Mesenchymal stem cell (in vitro differentiated cells and primary cell): ENCODE data around the gene SEC14L2.

Experiments used
- DNase-seq: peaks from one replicate; pipeline ENCODE4 v3.0.0-alpha.2; 2013
- H2AFZ ChIP-seq: one replicate; pipeline ENCODE4 v1.6.1; 2013; ENCODE audit warnings: low read depth, mild to moderate bottlenecking, control low read depth, inconsistent platforms, low read length, moderate library complexity
- H2AK5ac ChIP-seq: 2 replicates; pipeline ENCODE4 v1.6.1; 2013; ENCODE audit warnings: low read length, moderate library complexity, mild to moderate bottlenecking, inconsistent platforms; ENCODE audit not compliant: severe bottlenecking
- H2BK120ac ChIP-seq: one replicate; pipeline ENCODE4 v1.6.1; 2013; ENCODE audit warnings: low read depth, mild to moderate bottlenecking, inconsistent platforms, low read length, moderate library complexity
- H2BK12ac ChIP-seq, 2 experiments: one replicate each; pipeline ENCODE4 v1.6.1; 2013; ENCODE audit warnings: inconsistent platforms in 2 of 2, low read length in 2 of 2, mild to moderate bottlenecking in 2 of 2, moderate library complexity in 2 of 2, control low read depth in 1 of 2
- H2BK15ac ChIP-seq: one replicate; pipeline ENCODE4 v1.6.1; 2013; ENCODE audit warnings: mild to moderate bottlenecking, low read depth, inconsistent platforms; ENCODE audit not compliant: poor library complexity, severe bottlenecking
- H2BK5ac ChIP-seq: 2 replicates; pipeline ENCODE4 v1.6.1; 2013; ENCODE audit warnings: low read depth, mild to moderate bottlenecking, low read length, control low read depth, inconsistent platforms; ENCODE audit not compliant: poor library complexity, severe bottlenecking
- H3K14ac ChIP-seq, 2 experiments: one replicate each; pipeline ENCODE4 v1.6.1; 2013; ENCODE audit warnings: inconsistent platforms in 2 of 2, low read length in 2 of 2, control low read depth in 1 of 2, mild to moderate bottlenecking in 1 of 2, moderate library complexity in 1 of 2
- H3K18ac ChIP-seq, 2 experiments: one replicate each; pipeline ENCODE4 v1.6.1; 2013; ENCODE audit warnings: inconsistent platforms in 2 of 2, low read length in 2 of 2, control low read depth in 1 of 2, low read depth in 1 of 2, mild to moderate bottlenecking in 1 of 2
- H3K23ac ChIP-seq, 2 experiments: one replicate each; pipeline ENCODE4 v1.6.1; 2013; ENCODE audit warnings: inconsistent platforms in 2 of 2, low read length in 2 of 2, mild to moderate bottlenecking in 2 of 2, moderate library complexity in 2 of 2, control low read depth in 1 of 2
- H3K27ac ChIP-seq: 2 replicates; pipeline ENCODE4 v1.5.1; 2013; ENCODE audit warnings: mild to moderate bottlenecking, moderate library complexity, low read length, control low read depth, inconsistent platforms; ENCODE audit not compliant: poor library complexity, severe bottlenecking
- H3K27me3 ChIP-seq, 2 experiments: 2 replicates each; pipeline versions ENCODE4 v1.6.1 to v1.7.0; 2013; ENCODE audit warnings: low read length in 2 of 2, mild to moderate bottlenecking in 2 of 2, moderate library complexity in 2 of 2, control low read depth in 1 of 2, inconsistent platforms in 1 of 2; ENCODE audit not compliant: control insufficient read depth in 1 of 2, insufficient read depth in 1 of 2
- H3K36me3 ChIP-seq, 2 experiments: 2 replicates each; pipeline versions ENCODE4 v1.6.1 to v1.7.0; 2013; ENCODE audit warnings: low read length in 2 of 2, control low read depth in 1 of 2, inconsistent platforms in 1 of 2, low read depth in 1 of 2, mild to moderate bottlenecking in 1 of 2; ENCODE audit not compliant: insufficient read depth in 2 of 2, control insufficient read depth in 1 of 2
- H3K4ac ChIP-seq, 2 experiments: one replicate each; pipeline ENCODE4 v1.6.1; 2013; ENCODE audit warnings: inconsistent platforms in 2 of 2, low read length in 2 of 2, mild to moderate bottlenecking in 2 of 2, moderate library complexity in 2 of 2, control low read depth in 1 of 2, low read depth in 1 of 2
- H3K4me1 ChIP-seq: 2 replicates; pipeline ENCODE4 v1.6.1; 2013; ENCODE audit warnings: low read depth, low read length, control low read depth; ENCODE audit not compliant: control insufficient read depth, insufficient read depth
- H3K4me2 ChIP-seq: 2 replicates; pipeline ENCODE4 v1.6.1; 2013; ENCODE audit warnings: low read length, mild to moderate bottlenecking, inconsistent platforms; ENCODE audit not compliant: poor library complexity, severe bottlenecking
- H3K4me3 ChIP-seq, 2 experiments: 2 replicates each; pipeline versions ENCODE4 v1.5.1 to v1.7.0; 2013; ENCODE audit warnings: low read length in 2 of 2, mild to moderate bottlenecking in 2 of 2, control low read depth in 1 of 2, low read depth in 1 of 2; ENCODE audit not compliant: insufficient read depth in 1 of 2
- H3K79me1 ChIP-seq: replicated peaks from 2 replicates; pipeline ENCODE4 v1.6.1; 2013; ENCODE audit warnings: mild to moderate bottlenecking, control low read depth, low read length, inconsistent platforms; ENCODE audit not compliant: poor library complexity, severe bottlenecking
- H3K9ac ChIP-seq: 2 replicates; pipeline ENCODE4 v1.7.0; 2013; ENCODE audit warnings: mild to moderate bottlenecking, low read length, moderate library complexity
- H3K9me3 ChIP-seq: 2 replicates; pipeline ENCODE4 v1.7.0; 2013; ENCODE audit warnings: mild to moderate bottlenecking, low read length; ENCODE audit not compliant: control insufficient read depth
- H4K8ac ChIP-seq: one replicate; pipeline ENCODE4 v1.6.1; 2013; ENCODE audit warnings: inconsistent platforms, mild to moderate bottlenecking, low read length, moderate library complexity
- H4K91ac ChIP-seq: one replicate; pipeline ENCODE4 v1.6.1; 2013; ENCODE audit warnings: mild to moderate bottlenecking, low read length, inconsistent platforms
- WGBS: methylation state at CpG from one replicate; pipeline ENCODE4 v1.1.7; 2013; ENCODE audit warnings: mixed read lengths; 5-methylcytosine and 5-hydroxymethylcytosine counted together

SEC14L2 gene

DNA sequence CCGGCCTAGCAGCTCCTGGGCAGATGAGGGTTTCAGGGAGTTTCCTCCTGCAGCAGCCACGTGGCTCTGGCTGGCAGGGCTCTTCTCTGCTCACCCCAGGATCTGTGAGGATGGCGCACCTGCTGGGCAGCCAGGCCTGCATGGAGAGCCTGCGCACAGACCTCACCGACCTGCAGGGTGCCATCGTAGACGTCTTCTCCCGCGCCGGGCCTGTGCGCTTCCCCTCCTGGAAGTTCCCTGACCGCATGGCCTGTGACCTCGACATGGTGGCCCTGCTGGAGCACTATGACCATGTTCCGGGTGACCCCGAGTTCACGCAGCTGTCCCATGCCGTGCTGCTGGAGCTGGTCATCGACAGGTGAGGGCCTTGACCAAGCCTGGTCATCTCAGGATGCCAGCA, 30.9 kb upstream of the SEC14L2 start:
- H3K9me3 ChIP-seq: no peaks in the 10 kb centered on the region
- H4K8ac ChIP-seq: no peak overlapping the region
- no peak for DNase-seq
- no peak overlapping the region for H2BK120ac ChIP-seq
- no peak overlapping the region for H2BK15ac ChIP-seq
- peaks cover 0 to 13% of the 10 kb centered on the region in 2 experiments for H3K36me3 ChIP-seq
- H3K18ac ChIP-seq: no peak overlapping the region
- H2AFZ ChIP-seq: no peak overlapping the region
- H3K4me2 ChIP-seq: no peak overlapping the region
- WGBS: 94% methylated on average over 18 of the region's 18 CpGs
- no peak overlapping the region for H3K23ac ChIP-seq
- H4K91ac ChIP-seq: no peak overlapping the region
- H3K4ac ChIP-seq: no peak overlapping the region
- no peak overlapping the region for H3K4me3 ChIP-seq
- no peak overlapping the region for H3K9ac ChIP-seq
- no peak overlapping the region for H2AK5ac ChIP-seq
- H2BK5ac ChIP-seq: no peak overlapping the region
- H3K27ac ChIP-seq: no peak overlapping the region
- H3K14ac ChIP-seq: no peak overlapping the region
- no peak overlapping the region for H2BK12ac ChIP-seq
- no peaks in the 10 kb centered on the region for H3K79me1 ChIP-seq
- H3K4me1 ChIP-seq: peaks cover 16% of the 10 kb centered on the region
- peaks cover 0 to 9% of the 10 kb centered on the region in 2 experiments for H3K27me3 ChIP-seq

DNA sequence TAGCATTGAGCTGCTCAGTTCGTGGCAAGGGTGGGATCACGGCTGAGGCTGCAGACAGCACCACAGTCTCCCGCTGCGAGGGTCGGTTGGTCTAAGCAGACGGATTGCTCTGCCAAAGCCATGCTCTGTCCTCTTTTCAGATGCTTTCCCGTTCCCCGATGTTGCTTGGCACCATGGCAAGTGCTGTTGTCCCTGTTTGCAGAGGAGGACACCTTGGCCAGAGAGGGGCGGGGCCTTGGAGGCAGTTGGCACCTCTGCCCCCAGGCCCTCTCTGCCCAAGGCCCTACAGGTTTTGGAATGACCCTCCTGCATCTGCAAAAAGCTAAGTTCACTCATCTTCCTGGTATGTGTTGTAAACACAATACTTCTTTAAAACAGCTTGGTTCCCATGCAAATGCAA, 28.4 kb upstream of the SEC14L2 start:
- no peak overlapping the region for H3K23ac ChIP-seq

DNA sequence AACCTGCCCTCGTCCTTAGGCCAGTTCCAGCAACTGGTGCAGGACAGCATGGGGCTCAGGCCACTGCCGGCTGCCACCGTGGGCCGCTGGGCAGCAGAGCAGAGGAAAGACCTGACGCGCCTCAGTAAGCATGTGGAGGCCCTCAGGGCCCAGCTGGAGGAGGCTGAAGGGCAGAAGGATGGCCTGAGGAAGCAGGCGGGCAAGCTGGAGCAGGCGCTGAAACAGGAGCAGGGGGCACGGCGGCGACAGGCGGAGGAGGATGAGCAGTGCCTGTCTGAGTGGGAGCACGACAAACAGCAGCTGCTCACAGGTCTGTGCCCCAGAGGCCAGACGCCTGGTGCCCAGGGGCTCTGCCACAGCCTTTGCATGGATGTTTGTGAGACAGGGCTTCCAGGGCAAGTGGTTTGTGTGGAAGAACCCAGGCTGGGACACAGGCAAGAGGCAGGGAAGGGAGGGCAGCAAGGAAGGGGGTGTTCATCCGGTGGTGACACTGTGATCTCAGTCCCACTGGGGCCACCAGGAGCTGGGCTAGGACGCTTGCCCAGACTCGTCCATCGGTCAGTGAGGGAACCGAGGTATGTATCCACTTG, 26.1 kb upstream of the SEC14L2 start:
- no peak overlapping the region for H3K27ac ChIP-seq

More for the DNA sequence above, 28.4 kb upstream of the SEC14L2 start:
- H2BK120ac ChIP-seq: no peak overlapping the region
- DNase-seq: no peak
- H2AK5ac ChIP-seq: no peak overlapping the region
- H3K27me3 ChIP-seq: peaks cover 0 to 12% of the 10 kb centered on the region in 2 experiments
- no peak overlapping the region for H4K8ac ChIP-seq
- H3K36me3 ChIP-seq: peaks cover 0 to 13% of the 10 kb centered on the region in 2 experiments
- H3K79me1 ChIP-seq: no peaks in the 10 kb centered on the region
- no peak overlapping the region for H2BK12ac ChIP-seq
- no peak overlapping the region for H2BK5ac ChIP-seq
- no peak overlapping the region for H3K18ac ChIP-seq
- no peak overlapping the region for H3K14ac ChIP-seq
- no peaks in the 10 kb centered on the region for H3K9me3 ChIP-seq
- H3K4me1 ChIP-seq: peaks cover 13% of the 10 kb centered on the region
- no peak overlapping the region for H3K4ac ChIP-seq
- H4K91ac ChIP-seq: no peak overlapping the region
- no peak overlapping the region for H2BK15ac ChIP-seq
- no peak overlapping the region for H3K9ac ChIP-seq
- H3K4me2 ChIP-seq: no peak overlapping the region
- WGBS: 91% methylated on average over 9 of the region's 9 CpGs
- H3K27ac ChIP-seq: no peak overlapping the region
- H2AFZ ChIP-seq: no peak overlapping the region
- H3K4me3 ChIP-seq: no peak overlapping the region

DNA sequence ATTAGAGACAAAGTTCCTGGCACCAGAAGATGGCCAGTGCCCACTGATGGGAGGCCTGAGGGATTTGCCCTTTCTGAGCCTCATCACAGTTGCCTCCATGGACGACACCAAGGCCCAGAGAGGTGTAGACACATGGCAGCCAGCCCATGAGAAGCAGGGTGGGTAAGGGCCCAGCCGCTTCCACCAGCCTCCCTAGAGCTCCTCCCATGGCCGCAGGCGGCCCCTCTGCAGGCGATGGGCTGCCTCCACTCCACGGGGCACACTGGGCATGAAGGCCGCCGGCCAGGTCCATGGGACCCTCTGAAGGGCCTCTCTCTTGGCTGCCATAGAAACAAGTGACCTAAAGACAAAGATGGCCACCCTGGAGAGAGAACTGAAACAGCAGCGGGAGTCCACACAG, 25.5 kb upstream of the SEC14L2 start:
- Histone ChIP-seq H2BK120ac (no peak overlapping the region), H4K8ac (no peak overlapping the region), H3K27me3 (peaks cover 0 to 12% of the 10 kb centered on the region in 2 experiments), H3K14ac (no peak overlapping the region), H3K18ac (no peak overlapping the region), H3K23ac (no peak overlapping the region), H2AK5ac (no peak overlapping the region), H3K4me2 (no peak overlapping the region), H3K4ac (no peak overlapping the region), H2BK5ac (no peak overlapping the region), H3K27ac (no peak overlapping the region), H2BK12ac (no peak overlapping the region), H3K9ac (no peak overlapping the region), H2AFZ (no peak overlapping the region), H3K36me3 (peaks cover 0 to 22% of the 10 kb centered on the region in 2 experiments), H3K4me3 (no peak overlapping the region), H3K4me1 (peaks cover 19% of the 10 kb centered on the region), H2BK15ac (no peak overlapping the region), H3K79me1 (no peaks in the 10 kb centered on the region), H3K9me3 (no peaks in the 10 kb centered on the region), H4K91ac (no peak overlapping the region)
- WGBS: 92% methylated on average over 9 of the region's 9 CpGs
- no peak for DNase-seq

More for the DNA sequence above, 26.1 kb upstream of the SEC14L2 start:
- H3K23ac ChIP-seq: no peak overlapping the region
- no peak overlapping the region for H2BK15ac ChIP-seq
- no peak overlapping the region for H2BK5ac ChIP-seq
- DNase-seq: no peak
- H3K4me1 ChIP-seq: peaks cover 19% of the 10 kb centered on the region
- WGBS: 90% methylated on average over 19 of the region's 19 CpGs
- H4K8ac ChIP-seq: no peak overlapping the region
- no peak overlapping the region for H2AFZ ChIP-seq
- no peaks in the 10 kb centered on the region for H3K9me3 ChIP-seq
- no peak overlapping the region for H3K4me3 ChIP-seq
- no peak overlapping the region for H3K9ac ChIP-seq
- no peak overlapping the region for H3K18ac ChIP-seq
- H2BK120ac ChIP-seq: no peak overlapping the region
- no peak overlapping the region for H3K4ac ChIP-seq
- no peak overlapping the region for H2AK5ac ChIP-seq
- H3K79me1 ChIP-seq: no peaks in the 10 kb centered on the region
- no peak overlapping the region for H4K91ac ChIP-seq
- no peak overlapping the region for H3K4me2 ChIP-seq
- H2BK12ac ChIP-seq: no peak overlapping the region
- H3K36me3 ChIP-seq: peaks cover 0 to 20% of the 10 kb centered on the region in 2 experiments
- no peak overlapping the region for H3K14ac ChIP-seq
- peaks cover 0 to 12% of the 10 kb centered on the region in 2 experiments for H3K27me3 ChIP-seq
